ENCODE data around the gene SLC8A3. TPM values are rescaled to one million over a fixed set of nuclear protein-coding genes. Genes with fewer than 3 reads are reported as not detected.

The SLC8A3 gene
- total RNA-seq, 4 donors from 2014 or later, result 0.85 to 1.8 (median 1.0) TPM; not detected in 1

GRCh38 chr14:70148911-70149595 is 39.7 kb downstream of the SLC8A3 start:
- H3K9me3 ChIP-seq, result no peaks in the 10 kb centered on the region
- no peaks in the 10 kb centered on the region for H3K4me1 ChIP-seq
- no peak overlapping the region for H3K4me3 ChIP-seq
- H3K27ac ChIP-seq, result no peak overlapping the region
- H3K36me3 ChIP-seq, result no peaks in the 10 kb centered on the region
- TF ChIP-seq POLR2A (IDR thresholded peaks at IDR 0.05) (no peak), CTCF (IDR thresholded peaks at IDR 0.05) (no peak)
- intact Hi-C loops (cut with DNase I; ENCODE audit: low total_unique reads), result no loop called here
- no peak for DNase-seq
- H3K27me3 ChIP-seq, result no peaks in the 10 kb centered on the region

GRCh38 chr14:70148351-70148750 is 40.4 kb downstream of the SLC8A3 start:
- intact Hi-C loops (cut with DNase I; ENCODE audit: low total_unique reads), result no loop called here
- Histone ChIP-seq H3K4me3 (no peak overlapping the region), H3K27me3 (no peaks in the 10 kb centered on the region), H3K36me3 (no peaks in the 10 kb centered on the region), H3K9me3 (no peaks in the 10 kb centered on the region), H3K27ac (no peak overlapping the region), H3K4me1 (no peaks in the 10 kb centered on the region)
- TF ChIP-seq POLR2A (IDR thresholded peaks at IDR 0.05), result no peak
- no peak for DNase-seq

GRCh38 chr14:70144046-70144445 is 44.7 kb downstream of the SLC8A3 start:
- H3K4me1 ChIP-seq, result no peaks in the 10 kb centered on the region
- no peak for DNase-seq
- intact Hi-C loops (cut with DNase I; ENCODE audit: low total_unique reads), result no loop called here
- no peaks in the 10 kb centered on the region for H3K27me3 ChIP-seq
- no peak overlapping the region for H3K4me3 ChIP-seq
- no peaks in the 10 kb centered on the region for H3K9me3 ChIP-seq
- no peaks in the 10 kb centered on the region for H3K36me3 ChIP-seq
- TF ChIP-seq POLR2A (IDR thresholded peaks at IDR 0.05), result no peak
- no peak for TF ChIP-seq CTCF (IDR thresholded peaks at IDR 0.05)
- no peak overlapping the region for H3K27ac ChIP-seq

- H3K36me3 ChIP-seq, result no peaks in the 10 kb centered on the region
- H3K27ac ChIP-seq, result no peak overlapping the region
- H3K4me1 ChIP-seq, result no peaks in the 10 kb centered on the region
- H3K27me3 ChIP-seq, result no peaks in the 10 kb centered on the region
- no peak for DNase-seq
- no peak overlapping the region for H3K4me3 ChIP-seq
- TF ChIP-seq POLR2A (IDR thresholded peaks at IDR 0.05) (no peak), CTCF (IDR thresholded peaks at IDR 0.05) (no peak)
- intact Hi-C loops (cut with DNase I; ENCODE audit: low total_unique reads), result no loop called here
- H3K9me3 ChIP-seq, result no peaks in the 10 kb centered on the region
These were observed 45.4 kb downstream of the SLC8A3 start for GRCh38 chr14:70143306-70143705.

- no peak for DNase-seq
- no peak overlapping the region for H3K4me3 ChIP-seq
- intact Hi-C loops (cut with DNase I; ENCODE audit: low total_unique reads), result no loop called here
- H3K4me1 ChIP-seq, result no peaks in the 10 kb centered on the region
- TF ChIP-seq CTCF (IDR thresholded peaks at IDR 0.05), result no peak
- TF ChIP-seq POLR2A (IDR thresholded peaks at IDR 0.05), result no peak
- no peaks in the 10 kb centered on the region for H3K9me3 ChIP-seq
- H3K27me3 ChIP-seq, result no peaks in the 10 kb centered on the region
- no peaks in the 10 kb centered on the region for H3K36me3 ChIP-seq
- H3K27ac ChIP-seq, result no peak overlapping the region
These were observed 48.1 kb downstream of the SLC8A3 start for GRCh38 chr14:70140614-70141013.

GRCh38 chr14:70139384-70139783 is 49.4 kb downstream of the SLC8A3 start:
- no peaks in the 10 kb centered on the region for H3K4me1 ChIP-seq
- H3K27me3 ChIP-seq, result no peaks in the 10 kb centered on the region
- no peak overlapping the region for H3K27ac ChIP-seq
- intact Hi-C loops (cut with DNase I; ENCODE audit: low total_unique reads), result no loop called here
- DNase-seq, result no peak
- no peaks in the 10 kb centered on the region for H3K9me3 ChIP-seq
- H3K4me3 ChIP-seq, result no peak overlapping the region
- no peaks in the 10 kb centered on the region for H3K36me3 ChIP-seq
- TF ChIP-seq POLR2A (IDR thresholded peaks at IDR 0.05), result no peak
- TF ChIP-seq CTCF (IDR thresholded peaks at IDR 0.05), result no peak

Measured in uterus (tissue), 4 donors.